HG03280 (cell line): ENCODE results near the gene RYR3.

Experiments used
- ATAC-seq: cut with Tn5 transposase; IDR thresholded peaks from one replicate; pipeline ENCODE4 v1.9.1; 2021; ENCODE audit warnings: mild to moderate bottlenecking, moderate library complexity; ENCODE audit not compliant: unreplicated experiment

The RYR3 gene

DNA sequence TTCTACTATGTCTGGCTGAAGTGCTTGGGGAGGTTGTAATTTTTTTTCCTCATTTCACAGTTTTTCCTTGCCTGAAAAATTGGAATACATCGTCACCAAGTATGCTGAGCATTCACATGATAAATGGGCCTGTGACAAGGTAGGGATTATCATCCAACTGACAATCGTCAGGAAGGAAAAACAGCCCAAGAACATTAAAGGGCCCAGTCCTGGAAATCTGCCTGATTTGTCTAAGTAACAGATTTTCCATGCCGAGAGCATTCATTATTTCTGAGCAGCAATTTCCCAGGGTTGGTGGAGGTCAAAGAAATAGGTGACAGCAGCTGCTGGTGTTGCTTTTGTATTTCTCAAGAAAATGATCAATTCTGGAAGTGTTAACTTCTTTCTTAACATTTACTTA lies 431.5 kb downstream of the RYR3 start:
- ATAC-seq = no peak

DNA sequence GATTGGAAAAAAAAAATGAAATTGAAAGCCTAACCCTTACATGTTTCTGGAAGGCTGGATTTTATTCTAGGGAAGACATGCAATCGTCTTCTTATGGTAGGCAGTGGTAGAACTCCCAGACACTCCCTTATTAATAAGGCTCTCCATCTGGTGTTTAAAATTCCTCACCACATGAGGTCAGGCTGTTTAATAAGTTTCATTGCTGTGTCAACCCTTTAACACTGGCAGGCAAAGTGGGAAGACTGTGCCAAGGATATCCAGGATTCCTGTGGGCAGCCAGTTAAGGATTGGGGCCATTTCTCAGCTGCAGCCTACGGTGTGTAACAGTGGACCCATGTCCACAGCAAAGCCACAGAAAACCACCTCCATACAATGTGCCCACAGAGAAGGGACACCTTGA lies 432.0 kb downstream of the RYR3 start:
- no peak for ATAC-seq

DNA sequence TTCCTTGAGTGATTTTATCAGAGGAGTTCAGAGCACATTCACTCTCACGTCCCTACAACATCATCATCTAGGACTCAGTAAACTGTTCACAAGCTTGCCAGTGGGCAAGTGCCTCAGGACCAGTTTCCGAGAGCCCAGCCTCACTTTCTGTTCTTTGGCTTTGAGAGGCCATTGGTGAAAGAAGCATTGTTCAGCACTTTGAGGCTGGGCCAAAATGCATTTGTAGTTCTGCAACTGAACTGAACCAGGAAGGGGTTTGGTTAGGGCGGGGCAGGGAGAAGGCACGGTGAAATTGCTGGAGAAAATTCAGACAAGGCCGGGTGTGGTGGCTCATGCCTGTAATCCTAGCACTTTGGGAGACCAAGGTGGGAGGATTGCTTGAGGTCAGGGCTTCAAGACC lies 435.4 kb downstream of the RYR3 start:
- ATAC-seq = no peak

DNA sequence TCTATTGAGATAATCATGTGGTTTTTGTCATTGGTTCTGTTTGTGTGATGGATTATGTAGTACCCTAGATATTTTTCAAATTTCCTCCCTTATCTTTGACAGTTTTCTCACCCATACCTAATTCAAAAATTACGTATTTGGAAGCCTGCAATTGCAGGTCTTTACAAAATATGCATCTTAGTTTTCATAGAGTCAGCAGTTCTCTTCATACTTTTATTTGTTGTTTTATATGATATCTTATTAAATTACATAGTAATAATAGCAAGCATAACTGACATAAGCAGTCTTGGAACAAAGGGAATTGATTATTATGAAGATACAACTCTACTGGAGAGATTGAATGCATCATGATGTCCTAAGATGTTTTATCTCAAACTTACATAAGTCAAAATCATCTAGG lies 442.2 kb downstream of the RYR3 start:
- no peak for ATAC-seq

DNA sequence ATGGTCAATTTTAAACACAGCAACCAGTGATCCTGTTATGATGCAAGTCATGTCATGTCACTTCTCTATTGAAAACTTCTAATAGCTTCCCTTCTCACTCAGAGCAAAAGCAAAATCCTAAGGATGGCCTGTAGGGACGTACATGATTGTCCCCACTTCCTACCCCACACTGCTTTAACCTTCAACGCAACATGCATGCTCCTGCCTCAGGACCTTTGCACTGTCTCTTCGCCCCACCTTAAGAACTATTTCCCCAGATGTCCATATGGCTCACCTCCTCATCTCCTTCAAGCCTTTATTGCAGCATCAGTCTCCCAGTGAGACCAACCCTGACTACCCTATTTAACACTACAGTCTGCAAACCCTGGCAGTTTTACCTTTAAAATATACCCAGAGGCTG lies 443.5 kb downstream of the RYR3 start:
- ATAC-seq = no peak

DNA sequence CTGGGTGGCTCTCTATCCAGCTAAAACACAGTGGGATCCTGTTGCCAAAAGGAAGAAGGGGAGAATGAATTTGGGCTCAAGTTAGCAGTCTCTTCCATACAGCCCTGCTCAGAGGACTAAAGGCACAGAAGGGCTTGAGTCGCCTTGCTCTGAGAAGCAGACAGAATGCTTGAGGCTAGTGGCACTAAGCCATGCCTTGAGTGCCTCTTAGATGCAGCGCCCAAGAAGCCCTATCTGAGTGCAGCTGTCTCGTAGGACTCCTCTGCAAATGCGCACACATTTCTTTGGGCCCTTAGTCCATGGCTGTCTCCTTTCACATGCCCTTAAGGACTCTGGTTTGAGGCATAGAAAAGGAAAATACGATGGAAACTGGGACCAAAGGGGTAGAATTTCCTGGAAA lies 446.2 kb downstream of the RYR3 start:
- ATAC-seq = no peak

DNA sequence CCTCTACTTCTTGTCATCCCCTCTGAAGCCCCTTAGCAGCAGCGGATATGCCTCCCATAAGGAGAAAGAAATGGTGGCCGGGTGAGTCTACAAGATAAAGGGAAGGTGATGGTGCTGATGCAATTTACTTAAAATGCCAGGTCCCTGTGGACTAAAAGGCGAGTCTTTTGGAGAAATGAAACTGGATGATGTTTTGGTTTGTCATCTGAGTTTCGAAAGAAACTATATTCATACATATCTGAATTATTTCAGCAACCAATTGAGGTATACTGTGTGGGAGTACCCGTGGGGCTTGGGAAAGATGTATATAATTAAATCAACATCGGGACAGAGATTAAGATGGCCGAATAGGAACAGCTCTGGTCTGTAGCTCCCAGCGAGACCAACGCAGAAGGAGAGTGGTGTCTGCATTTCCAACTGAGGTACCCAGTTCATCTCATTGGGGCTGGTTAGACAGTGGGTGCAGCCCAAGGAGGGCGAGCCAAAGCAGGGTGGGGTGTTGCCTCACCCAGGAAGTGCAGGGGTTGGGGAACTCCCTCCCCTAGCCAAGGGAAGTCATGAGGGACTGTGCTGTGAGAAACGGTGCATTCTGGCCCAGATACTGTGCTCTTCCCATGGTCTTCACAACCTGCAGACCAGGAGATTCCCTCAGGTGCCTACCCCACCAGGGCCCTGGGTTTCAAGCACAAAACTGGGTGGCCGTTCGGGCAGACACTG lies 446.9 kb downstream of the RYR3 start:
- ATAC-seq = no peak

DNA sequence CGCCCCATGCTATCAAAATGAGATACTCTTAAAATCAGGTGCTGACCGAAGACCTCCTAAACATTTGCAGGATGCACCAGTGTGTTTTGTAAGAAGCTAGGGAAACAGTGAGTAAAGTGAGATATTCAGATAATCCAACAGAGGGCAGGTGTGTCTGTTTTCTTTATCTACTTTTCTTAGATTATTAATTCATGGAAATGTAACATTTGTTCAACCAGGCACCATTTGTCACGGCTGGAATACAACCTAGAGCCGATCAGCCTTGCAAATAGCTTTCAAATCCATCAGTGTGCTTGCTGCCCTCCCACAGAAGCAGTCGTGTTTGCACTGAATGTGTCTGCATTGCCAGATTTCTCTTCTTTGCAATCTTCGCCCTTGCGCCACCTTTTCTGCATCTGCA lies 455.6 kb downstream of the RYR3 start:
- no peak for ATAC-seq

DNA sequence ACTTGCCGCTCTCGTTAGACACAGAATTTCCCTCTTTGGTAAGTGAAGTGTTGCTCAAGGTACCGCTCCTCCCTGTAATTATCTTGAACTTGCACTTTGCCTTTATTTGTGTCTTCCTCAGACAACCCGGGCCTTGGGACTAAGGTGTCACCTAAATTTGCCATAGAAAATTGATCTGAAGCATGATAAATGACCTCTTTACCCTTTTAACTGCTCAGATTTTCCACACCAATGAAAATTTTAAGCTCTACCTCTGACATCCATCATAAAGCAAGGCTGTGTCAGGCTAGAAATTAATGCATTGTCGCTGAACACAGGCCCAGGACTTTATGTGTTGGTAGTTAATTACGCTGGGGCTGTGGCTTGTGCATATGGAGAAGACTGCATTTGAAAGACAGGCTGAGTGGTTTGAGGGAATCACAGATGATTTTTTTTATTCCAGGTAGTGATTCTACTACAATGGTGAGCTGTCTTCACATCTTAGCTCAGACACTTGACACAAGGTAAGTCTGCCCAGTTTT lies 458.0 kb downstream of the RYR3 start:
- no peak for ATAC-seq

DNA sequence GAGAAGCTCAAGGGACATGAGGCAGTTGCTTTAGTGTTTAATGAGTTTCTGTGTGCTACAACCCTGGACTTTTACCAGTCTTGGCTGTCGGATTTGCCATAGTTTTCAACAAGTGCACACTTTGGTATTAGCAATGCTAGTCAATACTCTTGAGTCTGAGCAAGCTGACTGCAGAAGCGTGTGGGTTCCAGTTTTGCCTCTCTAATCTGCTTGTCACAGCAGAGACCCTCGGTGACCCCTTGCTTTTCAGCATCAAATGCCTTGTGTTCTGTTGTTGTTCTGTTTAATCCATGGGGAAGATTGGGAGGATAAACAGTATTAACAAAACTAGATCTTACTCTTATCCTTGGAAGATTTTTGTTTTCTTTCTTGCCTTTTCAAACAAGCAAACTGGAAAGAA lies 463.2 kb downstream of the RYR3 start:
- ATAC-seq = no peak

DNA sequence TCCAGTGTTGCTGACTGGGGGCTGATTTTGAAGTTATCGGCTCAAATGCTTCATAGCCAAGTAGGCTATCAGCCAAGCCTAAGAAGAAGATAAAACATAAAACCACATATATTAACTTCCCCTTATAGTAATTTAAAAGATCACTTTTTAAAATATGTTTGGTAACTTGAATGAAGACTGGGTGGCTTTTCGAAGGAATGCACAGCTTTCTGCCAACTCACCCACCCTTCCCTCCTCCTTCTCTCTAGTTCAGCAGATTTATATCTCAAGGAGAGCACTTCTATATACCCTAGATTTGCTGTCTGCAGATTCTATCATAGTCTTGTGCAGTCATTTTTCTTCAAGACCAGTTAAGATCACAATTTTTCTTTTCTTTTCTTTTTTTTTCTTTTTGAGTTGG lies 468.1 kb downstream of the RYR3 start:
- no peak for ATAC-seq

DNA sequence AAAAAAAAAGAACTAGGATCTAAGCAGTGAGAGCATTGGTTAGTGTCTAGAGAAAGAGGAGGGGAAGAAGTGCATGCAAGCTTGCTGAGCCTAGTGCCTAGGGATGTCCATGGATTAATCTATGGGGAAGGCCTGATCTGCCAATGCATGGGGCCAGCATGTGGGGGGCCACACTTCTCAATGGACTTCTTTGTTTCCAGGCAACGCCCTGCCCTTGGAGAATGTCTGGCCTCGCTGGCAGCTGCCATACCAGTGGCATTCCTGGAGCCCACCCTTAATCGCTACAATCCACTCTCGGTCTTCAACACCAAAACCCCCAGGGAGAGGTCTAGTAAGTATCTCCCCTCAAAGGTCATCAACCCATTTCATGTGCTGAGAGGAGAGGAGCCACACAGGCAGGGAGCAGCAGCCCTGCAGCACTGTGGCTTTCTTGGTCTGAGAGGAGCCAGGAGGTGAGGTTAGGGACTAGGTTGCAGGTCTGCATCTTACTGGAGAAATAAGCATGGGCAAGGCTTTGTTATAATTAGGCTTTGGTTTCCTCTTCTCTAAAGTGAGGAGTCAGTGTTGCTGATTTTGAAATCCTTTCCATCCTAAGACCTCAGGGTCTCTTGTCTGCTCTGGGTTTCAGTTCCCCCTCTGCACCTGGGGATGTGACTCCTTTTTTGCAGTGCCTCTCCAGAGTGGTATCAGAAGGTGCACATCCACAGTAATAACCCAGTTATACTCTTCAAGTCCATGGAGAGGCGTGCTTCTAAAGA lies 469.4 kb downstream of the RYR3 start:
- ATAC-seq = no peak

DNA sequence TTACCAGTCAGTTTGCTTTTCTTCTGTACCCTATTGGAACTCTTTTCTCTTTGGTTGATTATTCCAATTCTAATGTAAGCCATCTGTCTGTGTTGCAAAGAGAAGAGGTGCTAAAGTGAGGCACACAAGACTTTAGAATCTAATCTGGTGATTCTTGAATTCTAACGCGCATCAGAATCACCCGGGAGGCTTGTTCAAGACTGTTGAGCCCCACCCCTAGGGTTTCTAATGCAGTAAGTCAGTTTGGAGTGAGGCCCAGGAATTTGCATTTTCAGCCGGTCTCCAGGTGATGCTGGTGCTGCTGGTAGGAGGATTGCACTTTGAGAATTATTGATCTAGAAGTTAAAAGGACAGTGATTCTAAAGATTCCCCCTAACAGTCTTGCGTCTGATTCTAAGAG lies 472.2 kb downstream of the RYR3 start:
- ATAC-seq = no peak

DNA sequence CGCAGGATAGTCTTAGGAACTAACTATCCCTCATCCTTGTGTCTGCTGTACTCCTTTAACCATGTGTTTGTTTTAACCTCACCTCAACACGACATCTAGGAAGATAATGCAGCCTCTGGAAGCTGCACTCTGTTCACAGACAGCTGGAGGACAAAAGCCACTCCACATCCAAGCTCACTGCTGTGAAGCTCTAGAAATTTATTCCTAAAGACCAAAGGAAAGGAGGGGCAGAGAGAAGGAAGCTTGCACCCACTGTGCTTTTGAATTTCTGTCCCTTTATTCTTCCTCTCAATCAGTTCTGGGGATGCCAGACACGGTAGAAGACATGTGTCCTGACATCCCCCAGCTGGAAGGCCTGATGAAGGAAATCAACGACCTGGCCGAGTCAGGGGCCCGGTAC lies 474.6 kb downstream of the RYR3 start:
- ATAC-seq = no peak

DNA sequence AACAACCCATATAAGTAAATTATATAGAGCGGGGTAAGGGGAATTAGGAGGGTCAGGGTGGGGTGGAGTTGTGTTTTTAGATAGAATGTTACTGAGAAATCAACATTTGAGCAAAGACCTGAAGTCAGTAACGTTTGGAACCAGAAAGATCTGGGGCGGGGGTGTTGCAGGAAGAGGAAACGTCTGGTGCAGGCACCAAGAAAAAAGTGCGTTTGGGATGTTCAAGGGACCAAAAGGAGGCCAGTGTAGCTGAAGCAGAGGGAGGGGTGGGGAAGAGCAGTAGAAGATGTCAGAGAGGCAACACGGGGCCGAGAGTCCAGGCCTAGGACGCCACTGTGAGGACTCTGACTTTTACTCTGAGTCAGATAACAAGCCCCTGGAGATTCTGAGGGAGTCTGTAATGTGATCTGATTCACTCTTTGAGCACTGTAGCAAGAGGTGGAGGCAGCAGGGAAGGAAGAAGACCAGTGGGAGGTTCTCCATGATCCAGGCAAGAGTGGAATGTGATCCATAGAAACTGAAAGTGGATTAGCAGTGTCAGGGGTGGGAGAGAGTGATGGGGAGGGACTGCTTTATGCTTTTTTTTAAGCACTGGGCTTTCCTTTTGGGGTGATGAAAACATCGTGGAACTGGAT lies 478.3 kb downstream of the RYR3 start:
- no peak for ATAC-seq

DNA sequence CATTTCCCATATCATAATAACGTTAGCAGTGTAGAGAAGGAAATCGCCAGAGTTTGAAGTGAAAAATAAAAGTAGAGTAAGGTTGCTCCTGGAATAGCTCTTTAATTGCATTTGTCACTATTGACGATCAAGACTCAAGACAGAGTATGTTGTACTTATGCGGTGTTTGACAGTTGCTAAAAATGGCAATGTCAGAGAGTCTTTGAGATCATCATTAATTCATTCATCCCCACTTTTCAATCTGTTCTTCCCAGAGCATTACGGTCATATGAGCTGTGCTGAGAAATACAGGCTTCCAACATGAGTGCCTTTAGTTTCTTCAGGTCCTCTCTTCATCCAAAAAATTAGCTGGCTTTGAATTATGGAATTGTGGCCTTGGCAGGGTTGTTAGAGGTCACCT lies 483.7 kb downstream of the RYR3 start:
- no peak for ATAC-seq

DNA sequence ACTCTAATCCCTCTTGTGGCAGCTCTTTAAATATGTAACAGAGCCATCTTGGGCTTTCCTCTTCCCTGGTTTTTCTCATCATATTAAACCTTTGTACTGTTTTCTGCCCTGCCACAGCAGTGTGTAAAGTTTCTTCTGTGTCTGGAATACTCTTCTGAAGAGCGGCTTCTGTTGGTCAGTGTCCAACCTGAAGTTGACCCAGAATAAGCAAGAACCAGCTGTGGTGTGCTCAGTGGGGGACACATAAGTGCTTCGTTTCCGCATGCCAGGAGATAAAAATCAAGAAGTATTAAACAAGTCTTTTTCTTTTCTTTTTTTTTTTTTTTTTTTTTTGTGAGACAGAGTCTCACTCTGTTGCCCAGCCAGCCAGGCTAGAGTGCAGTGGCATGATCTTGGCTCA lies 484.3 kb downstream of the RYR3 start:
- no peak for ATAC-seq

DNA sequence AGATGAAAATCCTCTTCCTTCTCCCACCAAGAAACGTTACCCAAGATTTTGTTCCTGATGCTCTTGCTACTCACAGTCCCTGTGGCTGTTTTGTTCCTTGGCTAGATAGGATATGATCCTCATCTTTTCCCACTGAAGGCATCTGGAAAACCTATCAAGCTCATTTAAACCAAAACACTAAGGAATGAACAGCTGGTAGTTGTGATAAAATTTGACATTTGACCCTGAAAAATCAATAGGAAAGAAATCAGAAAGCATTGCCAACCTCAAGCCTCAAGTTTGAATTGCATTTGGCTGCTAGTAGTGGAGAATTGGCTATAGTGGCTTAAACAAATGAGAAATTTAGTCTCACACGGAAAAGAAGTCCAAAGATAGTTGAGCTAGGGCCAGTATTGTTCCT lies 486.9 kb downstream of the RYR3 start:
- ATAC-seq = no peak

DNA sequence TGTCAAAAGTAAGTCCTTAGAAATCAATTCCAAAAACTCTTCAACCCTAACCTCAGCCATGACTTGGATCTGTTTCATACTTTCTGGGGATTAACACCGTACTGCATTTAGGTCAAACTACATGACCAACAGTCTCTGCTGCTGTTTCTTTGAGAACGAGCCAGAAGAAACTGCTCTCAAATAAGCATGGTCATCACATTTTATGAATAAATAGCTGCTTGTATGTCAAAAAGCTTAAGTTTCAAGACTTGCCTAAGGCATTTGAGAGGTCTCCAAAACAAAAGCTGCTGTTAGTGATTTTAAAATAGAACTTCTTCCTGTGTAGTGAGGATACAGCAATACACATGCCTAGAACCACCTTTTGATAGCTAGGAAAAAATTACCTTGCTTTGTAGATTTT lies 491.2 kb downstream of the RYR3 start:
- ATAC-seq = no peak

DNA sequence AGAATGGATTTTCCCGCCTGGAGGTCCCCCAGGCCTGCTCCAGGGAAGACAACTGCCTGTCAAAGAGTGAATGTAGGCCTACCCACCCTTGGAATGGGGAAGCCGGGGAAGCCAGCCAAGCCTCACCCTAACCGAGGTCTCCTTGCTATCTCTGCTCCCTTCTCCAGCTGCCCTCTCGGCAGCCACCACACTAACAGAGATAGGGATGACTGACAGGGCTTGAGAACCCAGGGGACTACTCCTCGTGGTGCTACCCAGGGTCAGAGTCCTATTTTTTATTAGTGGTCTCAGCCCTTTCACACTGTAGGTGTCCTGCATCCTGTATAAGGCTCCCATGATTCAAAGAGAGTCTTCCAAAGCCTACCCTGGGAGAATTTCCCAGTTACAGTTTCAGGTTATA lies 496.9 kb downstream of the RYR3 start:
- ATAC-seq = no peak

DNA sequence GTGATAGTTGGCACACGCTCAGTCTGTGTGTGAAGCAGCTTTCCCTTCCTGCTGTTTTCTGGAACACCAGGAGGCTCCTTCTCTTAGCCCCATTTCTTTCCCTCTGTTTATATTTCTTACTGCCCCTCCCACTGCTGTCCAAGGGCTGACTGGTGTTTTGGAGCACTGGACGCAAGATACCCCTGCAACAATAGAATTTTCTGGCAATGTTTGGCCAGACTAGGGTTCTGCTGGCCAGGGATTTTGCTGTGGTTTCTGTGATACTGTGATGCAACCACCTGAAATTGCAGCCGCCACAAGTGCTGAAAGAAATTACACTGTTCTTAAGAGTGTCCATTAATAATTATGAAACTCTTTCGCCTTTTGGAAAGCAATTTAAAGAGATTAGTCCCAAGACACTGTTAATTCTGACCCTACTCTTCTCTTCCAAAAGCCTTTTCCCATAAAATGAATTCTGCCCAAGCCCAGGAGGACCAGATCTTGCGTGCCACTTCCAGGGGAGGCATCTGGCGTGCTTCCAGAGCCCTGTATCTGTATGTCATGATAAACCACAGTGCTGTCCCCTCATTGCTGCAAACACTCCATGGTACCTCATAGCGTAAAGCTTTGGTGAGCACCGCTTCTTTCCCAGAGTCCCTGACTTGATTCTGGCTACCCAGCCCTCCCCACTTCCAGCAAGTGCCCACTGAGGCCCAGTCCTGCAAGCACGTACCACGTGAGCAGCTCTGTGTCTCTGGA lies 498.1 kb downstream of the RYR3 start:
- no peak for ATAC-seq
